HUES6 (cell line): Measurements from ENCODE around the gene ADPGK.

Experiments
- H3K27ac ChIP-seq: 2 replicates; pipeline ENCODE4 v1.7.0; 2013; ENCODE audit warnings: low read depth, mild to moderate bottlenecking, low read length, inconsistent platforms
- H3K27me3 ChIP-seq: 2 replicates; pipeline ENCODE4 v1.6.1; 2013; ENCODE audit warnings: low read length; ENCODE audit not compliant: control insufficient read depth, insufficient read depth
- H3K36me3 ChIP-seq: 2 replicates; pipeline ENCODE4 v1.6.1; 2013; ENCODE audit warnings: low read length; ENCODE audit not compliant: control insufficient read depth, insufficient read depth
- H3K4me1 ChIP-seq: 2 replicates; pipeline ENCODE4 v1.6.1; 2013; ENCODE audit warnings: low read length; ENCODE audit not compliant: control insufficient read depth, insufficient read depth
- H3K4me3 ChIP-seq: 2 replicates; pipeline ENCODE4 v1.5.1; 2013; ENCODE audit warnings: low read depth, low read length
- H3K9ac ChIP-seq: one replicate; pipeline ENCODE4 v1.6.1; 2013; ENCODE audit warnings: mild to moderate bottlenecking, low read length
- H3K9me3 ChIP-seq: 2 replicates; pipeline ENCODE4 v1.6.1; 2013; ENCODE audit warnings: low read depth, low read length; ENCODE audit not compliant: control insufficient read depth, insufficient read depth

Gene ADPGK

DNA sequence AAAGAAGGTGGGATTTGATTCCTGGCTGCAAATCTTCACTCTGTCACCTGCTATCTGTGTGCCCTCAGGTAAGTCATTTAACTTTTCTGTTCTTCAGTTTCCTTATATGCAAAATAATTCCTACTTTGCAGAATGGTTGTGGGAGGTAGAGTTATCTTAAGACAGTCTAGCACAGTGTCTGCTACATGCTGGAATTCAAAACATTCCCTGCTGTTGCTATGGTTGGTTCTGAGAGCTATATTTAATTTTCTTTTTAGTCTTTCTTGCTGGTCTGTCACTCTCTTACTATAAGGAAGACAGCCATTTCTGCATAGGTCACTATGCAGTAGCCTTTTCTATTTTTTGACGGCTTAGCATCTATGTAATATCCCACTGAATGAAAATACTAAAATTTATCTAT is 4.0 kb upstream of the ADPGK start:
- H3K4me1 ChIP-seq: no peaks in the 10 kb centered on the region
- no peak overlapping the region for H3K9ac ChIP-seq
- no peaks in the 10 kb centered on the region for H3K36me3 ChIP-seq
- no peaks in the 10 kb centered on the region for H3K27me3 ChIP-seq
- H3K9me3 ChIP-seq: no peaks in the 10 kb centered on the region
- H3K27ac ChIP-seq: no peak overlapping the region
- no peak overlapping the region for H3K4me3 ChIP-seq

DNA sequence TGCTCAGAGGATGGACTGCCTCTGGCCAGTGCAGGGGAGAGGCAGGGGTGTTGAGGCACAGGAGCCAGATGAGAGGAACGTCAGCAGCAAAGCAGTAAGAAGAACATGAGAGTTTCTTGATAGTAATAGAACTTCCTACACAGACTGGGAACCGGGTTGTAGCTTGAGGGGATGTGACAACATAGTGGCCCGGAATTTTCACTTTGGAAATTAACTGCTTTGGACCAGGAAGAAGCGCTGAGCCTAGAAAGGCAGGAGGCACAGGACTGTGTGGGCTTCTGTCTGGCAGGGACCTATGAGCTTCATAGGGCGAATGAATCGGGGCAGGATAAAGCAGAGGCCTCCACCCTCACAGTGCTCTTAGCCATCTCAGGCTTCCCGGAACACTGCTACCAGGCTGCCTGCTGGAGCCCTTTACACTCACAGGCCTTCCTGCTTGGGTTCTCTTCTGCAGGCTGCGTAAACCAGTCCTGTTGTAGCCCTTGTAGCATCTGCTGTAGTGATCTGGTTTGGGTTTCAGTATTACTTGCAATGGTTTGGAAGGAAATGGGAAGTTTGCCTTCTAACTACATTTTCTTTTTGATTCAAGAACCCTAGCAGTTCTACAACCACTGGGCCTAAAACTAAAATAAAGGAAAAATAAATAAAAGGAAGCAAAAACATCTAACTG is 3.3 kb upstream of the ADPGK start:
- Histone ChIP-seq H3K9ac (no peak overlapping the region), H3K4me1 (peaks cover 3% of the 10 kb centered on the region), H3K36me3 (0 out of 2 replicates have a peak, but pooled peaks cover 3% of the 10 kb centered on the region), H3K9me3 (no peaks in the 10 kb centered on the region), H3K27ac (no peak overlapping the region), H3K27me3 (no peaks in the 10 kb centered on the region), H3K4me3 (no peak overlapping the region)

DNA sequence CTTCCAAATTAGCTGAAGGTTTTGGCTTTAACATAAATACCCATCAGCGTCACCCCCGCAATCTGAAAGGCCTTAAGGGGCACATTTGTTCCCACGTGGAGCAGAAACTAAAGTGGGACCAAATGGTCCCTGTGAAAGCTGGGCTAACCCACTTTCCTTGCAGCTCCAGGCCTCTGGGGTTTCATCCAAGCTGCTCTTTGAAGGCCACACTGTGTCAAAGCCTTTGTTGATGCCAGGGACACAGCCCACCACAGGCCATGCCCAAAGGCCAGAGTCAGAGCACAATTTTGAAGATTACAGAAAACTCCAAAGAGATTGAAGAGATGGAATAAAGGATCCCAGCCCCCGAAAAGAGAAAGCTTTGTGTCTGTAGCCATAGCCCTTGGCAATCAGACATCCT is 2.7 kb upstream of the ADPGK start:
- Histone ChIP-seq H3K9me3 (no peaks in the 10 kb centered on the region), H3K36me3 (0 out of 2 replicates have a peak, but pooled peaks cover 4% of the 10 kb centered on the region), H3K9ac (no peak overlapping the region), H3K27me3 (no peaks in the 10 kb centered on the region), H3K4me3 (no peak overlapping the region), H3K27ac (no peak overlapping the region), H3K4me1 (peaks cover 8% of the 10 kb centered on the region)

GRCh38 chr15:72785841-72786240 is 2.3 kb upstream of the ADPGK start:
- H3K27ac ChIP-seq: no peak overlapping the region
- H3K9me3 ChIP-seq: no peaks in the 10 kb centered on the region
- no peak overlapping the region for H3K4me3 ChIP-seq
- H3K4me1 ChIP-seq: peaks cover 8% of the 10 kb centered on the region
- 0 out of 2 replicates have a peak, but pooled peaks cover 4% of the 10 kb centered on the region for H3K36me3 ChIP-seq
- H3K27me3 ChIP-seq: no peaks in the 10 kb centered on the region
- no peak overlapping the region for H3K9ac ChIP-seq

- Histone ChIP-seq H3K27me3 (no peaks in the 10 kb centered on the region), H3K36me3 (0 out of 2 replicates have a peak, but pooled peaks cover 7% of the 10 kb centered on the region), H3K9ac (no peak overlapping the region), H3K4me3 (no peak overlapping the region), H3K9me3 (no peaks in the 10 kb centered on the region), H3K27ac (no peak overlapping the region), H3K4me1 (peaks cover 8% of the 10 kb centered on the region)
Measured at GRCh38 chr15:72785432-72785831, 1.9 kb upstream of the ADPGK start.

DNA sequence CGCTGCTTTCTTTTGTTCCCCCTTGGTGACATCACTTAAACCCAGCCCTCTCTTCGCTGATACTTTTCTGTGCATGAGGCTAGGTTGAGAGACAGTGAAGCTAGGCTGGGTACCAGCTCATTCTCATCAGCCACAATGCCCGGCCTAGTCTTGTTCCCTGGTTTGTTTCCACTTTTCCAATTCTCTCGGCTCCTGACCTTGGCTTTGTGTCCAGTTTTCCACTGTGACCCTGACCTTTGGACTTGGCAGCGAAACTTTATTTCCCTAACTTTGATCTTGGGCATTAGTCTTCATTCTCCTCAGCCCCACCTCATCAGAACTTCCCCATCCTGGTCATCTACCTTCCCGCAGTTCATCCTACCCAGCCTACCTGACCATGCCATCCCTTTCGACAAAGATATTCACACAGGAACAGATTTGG is 908 bp upstream of the ADPGK start:
- no peak overlapping the region for H3K27ac ChIP-seq

DNA sequence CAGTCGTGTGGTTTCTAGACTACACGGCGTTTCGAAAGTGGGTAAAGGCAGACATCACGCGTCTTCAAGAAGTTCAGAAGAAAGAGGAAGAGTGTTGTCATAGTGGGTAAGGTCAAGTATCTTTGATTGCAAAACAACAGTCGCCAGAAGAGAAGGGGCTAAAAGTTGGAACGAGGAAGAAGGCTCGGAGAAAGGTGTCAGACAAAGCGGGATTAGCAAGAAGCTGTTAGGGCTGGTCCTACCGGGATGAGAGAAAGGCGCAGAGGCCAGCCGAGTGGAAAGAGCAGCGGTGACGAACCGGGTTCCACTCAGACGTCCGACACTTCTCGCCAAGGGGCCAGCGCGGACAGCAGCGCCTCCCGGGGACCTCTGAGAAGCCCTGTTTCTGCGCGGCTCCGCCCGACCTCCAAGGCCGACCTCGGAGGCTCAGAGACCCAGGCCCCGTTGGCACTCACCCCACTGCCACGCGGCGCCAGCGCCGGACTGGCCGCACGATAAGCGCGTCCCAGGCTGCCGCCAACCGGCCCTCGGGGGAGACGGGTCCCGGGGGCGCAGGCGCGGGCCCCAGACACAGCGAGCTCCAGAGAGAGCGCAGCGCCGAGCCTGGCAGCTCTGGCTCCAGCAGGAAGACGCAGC is 436 bp downstream of the ADPGK start:
- 0 out of 2 replicates have a peak, but pooled peaks cover 8% of the 10 kb centered on the region for H3K36me3 ChIP-seq
- no peaks in the 10 kb centered on the region for H3K27me3 ChIP-seq
- H3K9ac ChIP-seq: peak overlapping the region; percentile 93
- peak overlapping the region; percentile 76 for H3K27ac ChIP-seq
- H3K4me3 ChIP-seq: peak overlapping the region; percentile 83
- H3K9me3 ChIP-seq: no peaks in the 10 kb centered on the region
- H3K4me1 ChIP-seq: peaks cover 8% of the 10 kb centered on the region

More for the DNA sequence above, 908 bp upstream of the ADPGK start:
- no peak overlapping the region for H3K9ac ChIP-seq
- peak overlapping the region; percentile 83 for H3K4me3 ChIP-seq
- 0 out of 2 replicates have a peak, but pooled peaks cover 8% of the 10 kb centered on the region for H3K36me3 ChIP-seq
- H3K9me3 ChIP-seq: no peaks in the 10 kb centered on the region
- no peaks in the 10 kb centered on the region for H3K27me3 ChIP-seq
- H3K4me1 ChIP-seq: peaks cover 8% of the 10 kb centered on the region

DNA sequence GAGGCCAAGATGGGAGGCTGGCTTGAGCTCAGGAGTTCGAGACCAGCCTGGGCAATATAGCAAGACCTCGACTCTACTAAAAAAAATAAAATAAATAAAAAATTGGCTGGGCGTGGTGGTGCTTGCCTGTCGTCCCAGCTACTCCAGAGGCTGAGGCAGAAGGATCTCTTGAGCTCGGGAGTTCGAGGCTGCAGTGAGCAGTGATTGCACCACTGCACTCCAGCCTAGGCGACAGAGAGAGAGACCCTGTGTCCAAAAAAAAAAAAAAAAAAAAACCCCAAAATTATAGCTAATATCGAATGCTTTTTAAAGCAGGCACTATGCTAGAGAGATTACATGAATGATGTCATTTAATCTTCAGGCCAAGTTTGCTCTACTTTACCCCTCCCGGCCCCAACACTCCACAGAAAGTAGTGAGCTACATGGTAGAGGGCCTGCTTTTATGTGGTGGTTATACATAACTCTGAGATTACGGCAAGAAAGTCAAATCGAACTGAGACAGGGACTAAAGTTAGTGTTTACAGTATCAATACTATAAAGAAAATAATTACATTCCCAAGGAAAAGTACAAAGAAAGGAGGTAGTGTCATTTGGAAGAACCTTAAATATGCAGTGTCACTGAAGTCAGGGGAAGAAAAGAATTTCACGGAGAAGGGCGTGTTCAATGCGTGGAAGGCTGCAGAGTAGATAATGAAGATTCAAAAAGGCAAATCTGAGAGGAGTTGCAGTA is 1.1 kb downstream of the ADPGK start:
- H3K4me3 ChIP-seq: peak overlapping the region; percentile 83
- H3K36me3 ChIP-seq: 0 out of 2 replicates have a peak, but pooled peaks cover 8% of the 10 kb centered on the region
- no peak overlapping the region for H3K27ac ChIP-seq
- peaks cover 8% of the 10 kb centered on the region for H3K4me1 ChIP-seq
- H3K9ac ChIP-seq: peak overlapping the region; percentile 93
- H3K27me3 ChIP-seq: no peaks in the 10 kb centered on the region
- no peaks in the 10 kb centered on the region for H3K9me3 ChIP-seq

DNA sequence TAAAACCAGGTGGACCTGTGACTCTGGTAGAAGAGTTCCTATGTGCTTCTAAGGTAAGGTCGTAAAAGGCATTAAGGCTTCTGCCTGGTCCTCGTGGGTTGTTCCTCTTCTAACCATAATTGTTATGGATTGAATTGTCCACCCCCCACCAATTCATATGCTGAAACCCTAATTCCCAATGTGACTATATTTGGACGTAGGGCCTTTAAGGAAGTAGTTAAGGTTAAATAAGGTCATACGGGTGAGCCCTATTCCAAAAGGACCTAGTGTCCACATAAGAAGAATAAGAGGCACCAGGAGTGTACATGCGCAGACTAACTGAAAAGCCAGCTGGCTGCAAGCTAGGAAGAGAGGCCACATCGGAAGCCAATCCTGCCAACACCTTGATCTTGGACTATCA is 1.9 kb downstream of the ADPGK start:
- H3K4me1 ChIP-seq: peaks cover 8% of the 10 kb centered on the region
- peak overlapping the region; percentile 83 for H3K4me3 ChIP-seq
- H3K36me3 ChIP-seq: 0 out of 2 replicates have a peak, but pooled peaks cover 10% of the 10 kb centered on the region
- no peaks in the 10 kb centered on the region for H3K9me3 ChIP-seq
- H3K27ac ChIP-seq: no peak overlapping the region
- H3K27me3 ChIP-seq: no peaks in the 10 kb centered on the region
- no peak overlapping the region for H3K9ac ChIP-seq

DNA sequence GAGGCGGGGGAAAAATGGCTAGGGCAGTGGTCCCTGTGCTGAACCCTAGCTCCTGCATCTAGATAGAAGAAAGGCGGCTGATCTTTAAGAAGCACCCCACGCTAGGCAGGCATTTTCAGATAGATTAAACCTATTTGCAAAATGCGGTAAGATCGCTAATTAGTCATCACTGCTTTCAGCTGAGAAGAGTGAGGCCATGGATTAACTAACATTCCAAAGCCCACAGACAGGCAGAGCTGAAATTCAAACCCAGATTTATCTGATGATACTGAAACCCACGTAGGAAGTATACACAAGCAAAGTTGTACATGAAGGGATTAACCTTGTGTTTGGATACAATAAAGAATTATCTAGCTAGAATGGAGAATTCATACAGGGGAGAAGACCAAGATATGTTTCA is 4.8 kb downstream of the ADPGK start:
- no peaks in the 10 kb centered on the region for H3K27me3 ChIP-seq
- no peaks in the 10 kb centered on the region for H3K9me3 ChIP-seq
- no peak overlapping the region for H3K27ac ChIP-seq
- H3K4me3 ChIP-seq: no peak overlapping the region
- H3K9ac ChIP-seq: no peak overlapping the region
- peaks cover 8% of the 10 kb centered on the region for H3K4me1 ChIP-seq
- peaks cover 23% of the 10 kb centered on the region for H3K36me3 ChIP-seq
